ENCODE measurements around the gene DZANK1.

DNA sequence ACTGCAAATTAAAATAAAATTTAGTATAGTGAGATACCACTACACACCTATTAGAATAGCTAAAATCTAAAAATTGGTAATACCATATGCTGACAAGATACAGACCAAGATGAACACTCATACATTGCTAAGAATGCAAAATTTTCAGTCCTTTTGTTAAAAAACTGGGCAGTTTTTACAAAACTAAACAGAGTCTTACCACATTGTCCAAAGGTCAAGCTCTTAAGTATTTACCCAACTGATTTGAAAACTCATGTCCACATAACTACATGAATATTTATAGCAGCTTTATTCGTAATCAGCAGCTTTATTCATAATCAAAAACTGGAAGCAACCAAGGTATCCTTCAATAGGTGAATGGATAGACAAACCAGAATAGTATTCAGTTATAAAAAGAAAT, 10.4 kb upstream of the DZANK1 start:
- TF ChIP-seq, protein P1, sequence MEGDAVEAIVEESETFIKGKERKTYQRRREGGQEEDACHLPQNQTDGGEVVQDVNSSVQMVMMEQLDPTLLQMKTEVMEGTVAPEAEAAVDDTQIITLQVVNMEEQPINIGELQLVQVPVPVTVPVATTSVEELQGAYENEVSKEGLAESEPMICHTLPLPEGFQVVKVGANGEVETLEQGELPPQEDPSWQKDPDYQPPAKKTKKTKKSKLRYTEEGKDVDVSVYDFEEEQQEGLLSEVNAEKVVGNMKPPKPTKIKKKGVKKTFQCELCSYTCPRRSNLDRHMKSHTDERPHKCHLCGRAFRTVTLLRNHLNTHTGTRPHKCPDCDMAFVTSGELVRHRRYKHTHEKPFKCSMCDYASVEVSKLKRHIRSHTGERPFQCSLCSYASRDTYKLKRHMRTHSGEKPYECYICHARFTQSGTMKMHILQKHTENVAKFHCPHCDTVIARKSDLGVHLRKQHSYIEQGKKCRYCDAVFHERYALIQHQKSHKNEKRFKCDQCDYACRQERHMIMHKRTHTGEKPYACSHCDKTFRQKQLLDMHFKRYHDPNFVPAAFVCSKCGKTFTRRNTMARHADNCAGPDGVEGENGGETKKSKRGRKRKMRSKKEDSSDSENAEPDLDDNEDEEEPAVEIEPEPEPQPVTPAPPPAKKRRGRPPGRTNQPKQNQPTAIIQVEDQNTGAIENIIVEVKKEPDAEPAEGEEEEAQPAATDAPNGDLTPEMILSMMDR (IDR thresholded peaks at IDR 0.05) = no peak
- TF ChIP-seq ZFX (IDR thresholded peaks at IDR 0.05; ENCODE audit: borderline replicate concordance) = no peak
